HG02798 (cell line): ENCODE data around the gene CCDC9B.

ENCODE experiments used
- ATAC-seq: cut with Tn5 transposase; IDR thresholded peaks from one replicate; pipeline ENCODE4 v1.9.1; 2021; ENCODE audit warnings: mild to moderate bottlenecking; ENCODE audit not compliant: unreplicated experiment, poor library complexity

Gene CCDC9B

GRCh38 chr15:40295877-40296560 is 44.7 kb downstream of the CCDC9B start:
- ATAC-seq: no peak

DNA sequence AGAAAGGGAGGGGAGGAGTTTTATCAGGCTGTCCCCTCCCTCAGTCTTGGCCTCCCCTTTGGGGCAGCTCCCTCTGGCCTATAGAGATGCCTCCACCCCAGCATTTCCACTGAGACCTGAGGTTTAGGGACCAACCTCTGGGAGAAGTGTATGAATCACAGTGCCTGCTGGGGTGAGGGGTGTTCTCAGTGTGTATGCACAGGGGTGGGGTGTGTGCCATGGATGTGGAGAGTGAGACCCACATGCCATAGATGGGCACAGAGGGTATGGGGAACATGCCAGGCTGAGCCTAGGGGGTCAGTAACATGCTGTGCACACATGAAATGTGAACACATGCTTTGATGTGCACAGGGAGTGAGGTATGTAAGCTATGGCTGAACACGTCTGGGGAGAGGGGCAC is 45.4 kb downstream of the CCDC9B start:
- ATAC-seq: no peak

DNA sequence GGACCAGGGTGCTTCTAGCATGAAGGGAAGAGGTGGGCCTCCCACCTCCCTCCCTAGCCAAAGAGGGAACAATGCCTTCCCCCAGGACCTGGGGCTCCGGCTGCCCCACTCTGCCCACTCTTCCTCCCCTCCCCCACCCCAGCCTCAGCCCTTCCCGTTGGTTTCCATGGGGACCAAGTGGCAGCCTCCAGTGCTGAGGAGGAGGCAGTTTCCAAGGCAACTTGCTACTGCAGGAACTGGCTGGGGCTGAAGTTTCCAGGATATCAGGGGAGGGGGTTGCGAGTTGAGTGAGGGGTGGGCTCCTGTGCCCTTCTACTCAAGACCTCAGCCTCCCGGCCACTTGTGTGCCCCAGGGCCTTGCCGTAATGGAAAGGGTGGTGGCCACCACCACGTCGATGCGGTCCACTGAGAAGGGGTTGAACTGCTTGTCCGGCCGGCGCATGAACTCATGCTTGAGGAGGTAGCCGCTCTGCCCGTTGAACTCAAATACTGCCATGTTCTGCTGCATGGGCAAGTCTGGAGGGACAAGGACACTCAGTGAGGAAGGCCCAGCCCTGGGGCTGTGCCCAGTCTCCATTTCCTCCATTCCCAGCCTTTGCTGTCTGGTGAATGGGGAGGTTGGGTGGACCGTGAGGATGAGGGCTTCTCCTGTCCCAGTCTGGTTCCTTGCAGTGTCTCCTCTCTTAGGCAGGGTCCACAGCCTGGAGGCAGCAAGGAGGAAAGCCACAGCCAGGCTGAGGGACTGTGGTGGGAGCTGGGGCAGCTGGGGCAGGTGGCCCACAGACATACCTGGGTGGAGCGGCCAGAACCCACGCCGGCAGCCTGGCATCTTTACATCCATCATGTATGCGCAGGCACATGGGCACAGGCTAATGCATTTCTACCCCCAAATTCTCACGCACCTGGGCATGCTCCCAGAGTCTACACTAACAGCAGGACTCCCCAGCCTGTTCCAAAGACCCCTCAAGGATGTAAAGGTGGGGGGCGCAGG is 46.5 kb downstream of the CCDC9B start:
- no peak for ATAC-seq

- ATAC-seq: no peak
Observed at GRCh38 chr15:40293006-40293405, 47.7 kb downstream of the CCDC9B start.

DNA sequence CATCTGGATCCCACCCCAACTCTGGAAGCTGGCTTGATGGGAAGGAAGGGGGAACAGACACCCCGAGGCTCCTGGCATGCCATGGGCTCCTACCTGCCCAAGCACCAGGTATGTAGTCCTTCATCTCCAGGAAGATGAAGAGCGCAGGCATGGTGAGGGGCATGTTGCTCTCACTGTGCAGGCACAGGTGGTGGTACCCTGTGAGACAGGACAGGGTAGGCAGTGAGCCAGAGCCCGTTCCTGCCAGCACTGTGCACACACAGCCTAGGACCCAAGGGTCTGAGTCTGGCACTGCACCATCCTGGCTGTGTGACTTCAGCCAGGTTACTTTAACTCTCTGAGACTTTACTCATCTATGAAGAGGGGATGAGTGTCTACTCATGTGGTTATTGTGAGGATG is 48.5 kb downstream of the CCDC9B start:
- no peak for ATAC-seq

- no peak for ATAC-seq
Observed at GRCh38 chr15:40290918-40291574, 49.7 kb downstream of the CCDC9B start.

DNA sequence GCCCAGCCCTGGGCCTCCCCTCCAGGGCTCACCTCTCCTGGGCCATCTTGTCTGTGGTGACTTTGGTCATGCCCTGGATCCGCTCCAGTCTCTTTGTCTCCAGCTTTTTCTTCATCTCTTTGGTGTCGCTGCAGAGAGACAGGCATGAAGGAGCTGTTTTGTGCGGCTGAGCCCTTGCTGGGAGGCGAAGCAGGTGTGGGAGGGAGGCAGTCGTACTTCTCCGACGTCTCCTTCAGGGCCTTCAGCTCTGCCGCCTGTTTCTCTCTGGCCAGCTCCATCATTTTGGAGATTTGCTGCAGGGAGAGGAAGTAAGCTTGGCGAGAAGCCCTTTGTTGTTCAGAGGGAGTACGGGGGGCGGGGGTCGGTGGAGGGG is 50.2 kb downstream of the CCDC9B start:
- ATAC-seq: no peak

GRCh38 chr15:40289140-40289775 is 51.5 kb downstream of the CCDC9B start:
- ATAC-seq: no peak

GRCh38 chr15:40287968-40288367 is 52.8 kb downstream of the CCDC9B start:
- ATAC-seq: no peak

- ATAC-seq: no peak
Observed at GRCh38 chr15:40287505-40287904, 53.2 kb downstream of the CCDC9B start.

DNA sequence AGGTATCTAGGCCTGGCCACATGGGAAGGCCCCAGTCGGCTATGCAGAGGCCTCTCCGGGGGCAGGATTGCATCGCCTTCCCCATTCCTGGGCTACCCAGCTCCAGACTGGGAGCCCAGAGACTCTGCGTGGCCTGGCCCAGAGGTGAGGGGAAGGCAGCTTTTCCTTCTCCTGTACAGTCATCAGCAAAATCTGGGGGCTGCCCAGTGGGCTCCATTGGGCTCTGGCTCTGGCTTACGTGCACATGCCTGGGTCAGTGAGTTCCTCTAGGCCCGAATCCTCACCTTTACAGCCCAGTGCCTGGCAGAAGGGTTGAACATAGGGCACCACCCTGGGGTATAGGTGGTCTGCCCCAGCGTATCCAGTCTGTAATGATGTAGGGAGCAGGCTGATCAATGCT is 53.9 kb downstream of the CCDC9B start:
- ATAC-seq: no peak

GRCh38 chr15:40286061-40286532 is 54.6 kb downstream of the CCDC9B start:
- no peak for ATAC-seq

- no peak for ATAC-seq
Observed at GRCh38 chr15:40285554-40286011, 55.2 kb downstream of the CCDC9B start.

- no peak for ATAC-seq
Observed at GRCh38 chr15:40285151-40285550, 55.6 kb downstream of the CCDC9B start.

GRCh38 chr15:40283615-40284300 is 57.0 kb downstream of the CCDC9B start:
- no peak for ATAC-seq

GRCh38 chr15:40282869-40283614 is 57.7 kb downstream of the CCDC9B start, which contains the start of gene ANKRD63:
TSS of gene ANKRD63 (minus strand) at chr15:40283064. CDS start at chr15:40282586, 478 bp downstream.
- no peak for ATAC-seq

DNA sequence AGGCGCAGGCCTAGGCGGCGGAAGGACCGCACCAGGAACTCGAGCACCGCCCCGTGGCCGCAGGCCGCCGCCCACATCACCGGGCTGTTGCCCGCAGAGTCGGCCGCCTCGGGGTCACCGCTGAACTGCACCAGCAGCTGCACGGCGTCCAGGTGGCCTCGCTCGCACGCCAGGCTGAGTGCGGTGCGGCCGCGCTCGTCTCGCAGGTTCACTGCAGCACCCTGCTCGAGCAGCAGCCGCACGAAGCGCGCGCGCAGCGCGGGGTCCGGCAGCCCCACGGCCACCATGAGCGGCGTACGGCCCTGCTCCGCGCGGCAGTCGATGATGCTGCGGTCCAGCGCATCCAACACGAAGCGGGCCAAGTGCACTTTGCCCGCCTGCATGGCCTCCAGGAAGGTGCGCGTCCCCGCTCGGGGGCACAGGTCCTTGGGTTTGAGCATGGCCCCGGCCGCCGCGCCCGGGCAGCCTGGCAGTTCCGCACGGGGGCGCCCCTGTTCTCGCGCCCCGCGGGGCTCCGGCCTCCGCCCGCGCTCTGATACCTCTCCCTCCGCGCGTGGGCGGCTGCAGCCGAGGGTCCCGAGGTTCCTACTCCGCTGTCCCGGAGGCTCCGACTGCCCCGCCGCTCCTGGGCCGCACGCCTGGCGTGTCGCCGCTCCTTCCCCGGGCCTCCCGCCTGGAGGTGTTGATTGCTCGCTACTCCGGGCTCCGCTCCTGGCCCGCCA is 58.4 kb downstream of the CCDC9B start:
- ATAC-seq: no peak

DNA sequence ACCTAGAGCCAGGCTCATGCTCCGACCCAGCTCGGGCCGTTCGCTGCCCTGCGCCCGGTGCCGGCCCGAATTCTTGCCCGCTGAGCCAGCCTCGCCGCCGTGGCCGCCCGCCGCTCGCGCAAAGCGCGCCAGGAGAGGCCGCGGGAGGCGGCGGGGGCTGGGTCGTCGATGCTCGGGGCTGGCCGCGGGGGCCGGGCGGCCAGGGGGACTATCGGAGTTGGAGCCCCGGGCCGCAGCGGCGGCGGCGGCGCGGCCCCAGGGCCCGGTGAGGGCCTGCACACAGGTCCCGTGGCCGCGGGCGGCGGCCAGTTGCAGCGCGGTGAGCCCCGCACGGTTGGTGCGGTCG is 59.0 kb downstream of the CCDC9B start:
- no peak for ATAC-seq
